GM12878 (cell line): ENCODE data around the gene DDX42. TPM values are rescaled to one million over a fixed set of nuclear protein-coding genes. Genes with fewer than 3 reads are reported as not detected.
A peak's percentile ranks its signal among the peaks of the same experiment; 100 is the strongest.

Experiments used
- ATAC-seq: fragments of 200-7000 bp; cut with Tn5 transposase; 3 replicates; pipeline ENCODE4 v1.9.1; 2020; ENCODE audit warnings: mild to moderate bottlenecking, moderate library complexity
- BruUV-seq: library from RNA; stranded (reverse); fragments of 400-500 nt; replicated peaks from 2 replicates; lab custom pipeline; 2021; lab: Mats Ljungman, UMichigan
- CTCF ChIA-PET: fragments of 300-600 bp; sonication (Branson Sonifier 250); formaldehyde crosslinking; extraction: SDS; loops from one replicate; lab custom pipeline; 2021; ENCODE audit warnings: inconsistent platforms; lab: Yijun Ruan, JAX
- POLR2A ChIA-PET: fragments of 350-600 bp; formaldehyde crosslinking; extraction: SDS; loops from one replicate; lab custom pipeline; 2021; ENCODE audit warnings: inconsistent platforms; lab: Charles Lee
- RAD21 ChIA-PET: fragments of 300-600 bp; sonication (Branson Sonifier 250); formaldehyde crosslinking; loops from one replicate; lab custom pipeline; 2023; ENCODE audit warnings: antibody characterized with exemption; ENCODE audit not compliant: unreplicated experiment; lab: Charles Lee
- SMC1A ChIA-PET: fragments of 300-600 bp; sonication (Branson Sonifier 250); formaldehyde crosslinking; loops from one replicate; lab custom pipeline; 2023; ENCODE audit not compliant: unreplicated experiment, uncharacterized antibody; lab: Charles Lee
- DNase-seq: peaks from one replicate; pipeline ENCODE4 v3.0.0-alpha.2; 2011; ENCODE audit warnings: low read depth, low spot score
- FAIRE-seq: peaks from 3 replicates; lab custom pipeline; 2011; peaks lifted over from hg19 to GRCh38; lab: Jason Lieb, UNC
- H2AFZ ChIP-seq: 2 replicates; pipeline ENCODE4 v1.6.0; 2011; ENCODE audit warnings: low read depth, low read length, control low read depth; ENCODE audit not compliant: control insufficient read depth
- H3K27ac ChIP-seq: 2 replicates; pipeline ENCODE4 v1.5.1; 2011; ENCODE audit warnings: control low read depth; ENCODE audit not compliant: control insufficient read depth, insufficient read depth
- H3K27me3 ChIP-seq, 2 experiments: replicated peaks in 1 of 2; 2 replicates each; pipeline versions ENCODE4 v1.6.0 to v1.6.1; 2011; ENCODE audit warnings: low read length in 1 of 2; ENCODE audit not compliant: control insufficient read depth in 2 of 2, insufficient read depth in 2 of 2
- H3K36me3 ChIP-seq, 2 experiments: 2 replicates each; pipeline ENCODE4 v1.5.1; 2011; ENCODE audit warnings: low read length in 1 of 2; ENCODE audit not compliant: control insufficient read depth in 2 of 2, insufficient read depth in 2 of 2
- H3K4me1 ChIP-seq: 2 replicates; pipeline ENCODE4 v1.6.1; 2011; ENCODE audit warnings: mild to moderate bottlenecking, low read length, moderate library complexity, mixed read lengths; ENCODE audit not compliant: control insufficient read depth, insufficient read depth
- H3K4me2 ChIP-seq: 2 replicates; pipeline ENCODE4 v1.6.0; 2011; ENCODE audit warnings: control low read depth; ENCODE audit not compliant: control insufficient read depth, insufficient read depth
- H3K4me3 ChIP-seq: fragments of 200-600 bp; sonication (generic); 2 replicates; pipeline ENCODE4 v1.5.1; 2016
- H3K79me2 ChIP-seq: 2 replicates; pipeline ENCODE4 v1.6.0; 2011; ENCODE audit warnings: low read length; ENCODE audit not compliant: control insufficient read depth, insufficient read depth
- H3K9ac ChIP-seq: 2 replicates; pipeline ENCODE4 v1.8.0; 2011; ENCODE audit warnings: low read length, control low read depth, mixed read lengths; ENCODE audit not compliant: control insufficient read depth, insufficient read depth
- H3K9me3 ChIP-seq: replicated peaks from 3 replicates; pipeline ENCODE4 v1.5.1; 2011; ENCODE audit warnings: mild to moderate bottlenecking, low read length; ENCODE audit not compliant: control insufficient read depth, insufficient read depth
- H4K20me1 ChIP-seq: 2 replicates; pipeline ENCODE4 v1.6.0; 2011; ENCODE audit not compliant: control insufficient read depth, insufficient read depth
- ELK1 ChIP-seq: IDR thresholded peaks from 2 replicates; pipeline ENCODE4 v1.6.1; 2012; ENCODE audit warnings: low read depth, low read length, improper control_type of control experiment
- POLR2A ChIP-seq: IDR thresholded peaks from 2 replicates; pipeline ENCODE4 v1.6.1; 2011; ENCODE audit warnings: low read depth, mild to moderate bottlenecking, low read length
- WGBS: methylation state at CpG from one replicate; pipeline ENCODE4 v1.1.6; 2016; ENCODE audit warnings: low lambda C conversion rate; ENCODE audit not compliant: insufficient replicate concordance, insufficient coverage; ENCODE audit errors: missing lambda C conversion rate; 5-methylcytosine and 5-hydroxymethylcytosine counted together
- in situ Hi-C: fragments of 300-500 bp; cut with MboI; formaldehyde crosslinking; loops from 9 replicates; pipeline ENCODE4 v1.14.3; 2018; ENCODE audit warnings: mixed read lengths
- intact Hi-C: fragments of 100-400 bp; cut with micrococcal nuclease; formaldehyde crosslinking; loops from one replicate; pipeline ENCODE4 v1.14.2; 2022; ENCODE audit not compliant: unreplicated experiment
- polyA plus RNA-seq, 11 experiments: library from polyadenylated mRNA; depleted of rRNA in 4 of 11; unstranded in 6 of 11; stranded (reverse) in 5 of 11; fragments of >200 nt; fragmentation: Nextera tagmentation in 4 of 11; fragmentation: Illumina TruSeq in 1 of 11; extraction: Ambion mirVana in 4 of 11; extraction: Trizol in 1 of 11; gene quantifications; 1 replicate in 1 of 11; 2 replicates in 10 of 11; pipeline versions ENCODE4 v1.2.1 to v1.2.3, GENCODE V29; 2011 to 2016; ENCODE audit warnings: inconsistent platforms in 2 of 11, missing spikeins in 2 of 11, low read depth in 1 of 11
- total RNA-seq, 4 experiments: library from RNA; depleted of rRNA in 3 of 4; stranded (reverse); fragments of >200 nt in 3 of 4; fragmentation: Illumina TruSeq in 1 of 4; extraction: Trizol in 1 of 4; gene quantifications; 2 replicates each; pipeline versions ENCODE4 v1.2.1 to v1.2.3, GENCODE V29; 2013 to 2021

Gene DDX42
- total and polyA plus RNA-seq, 10 of the 15 experiments (the other 5 are each of a cell fraction or from before 2014, with no cell fraction given): 14.6 to 147 (median 65.3) TPM

GRCh38 chr17:63833741-63834373 lies 59.9 kb downstream of the DDX42 start:
- DNase-seq: no peak
- H2AFZ ChIP-seq: no peak overlapping the region
- in situ Hi-C loops: loop anchor here (25.0 kb wide), 1 partner anchor 397 kb away; the partner anchor contains the start of gene CYB561
- no peak overlapping the region for H3K4me2 ChIP-seq
- ChIA-PET SMC1A (interaction anchor here (0.5 to 1.0 kb wide), 3 partner anchors 82 to 151 kb away, joined by 3 read pairs; no protein-coding TSS in a partner anchor), RAD21 (interaction anchor here (1.2 kb wide), 2 partner anchors 44 to 222 kb away, joined by 3 to 4 read pairs; no protein-coding TSS in a partner anchor), CTCF (interaction anchor here (0.8 to 2.3 kb wide), 12 partner anchors 7 to 267 kb away, joined by 3 to 8 read pairs (median 4); no protein-coding TSS in a partner anchor), POLR2A (interaction anchor here (0.7 to 1.0 kb wide), 2 partner anchors 9 to 60 kb away, joined by 3 read pairs; partner anchors contain the start of genes CCDC47 and SMARCD2)
- no peaks in the 10 kb centered on the region for H3K9me3 ChIP-seq
- H3K27ac ChIP-seq: no peak overlapping the region
- H3K4me3 ChIP-seq: no peak overlapping the region
- H3K4me1 ChIP-seq: peaks cover 6% of the 10 kb centered on the region; the same call in 1 of the 2 replicates
- FAIRE-seq: no peak
- TF ChIP-seq POLR2A: peak; percentile 37; the same call in 1 of the 2 replicates
- TF ChIP-seq ELK1: no peak
- 90% methylated on average over 15 of the region's 15 CpGs for WGBS
- BruUV-seq: no TSS peak
- ATAC-seq: no peak
- H3K9ac ChIP-seq: no peak overlapping the region
- no peaks in the 10 kb centered on the region for H4K20me1 ChIP-seq
- peaks cover 35 to 48% of the 10 kb centered on the region in 2 experiments for H3K36me3 ChIP-seq
- intact Hi-C loops: no loop called here
- peaks cover 27% of the 10 kb centered on the region for H3K79me2 ChIP-seq
- no peaks in the 10 kb centered on the region for H3K27me3 ChIP-seq
